NCI-H146 treated with DMSO at 0.1 percent for 48 hours (cell line): ENCODE measurements around the gene PTCH1.

Experiments used
- DNase-seq: peaks from one replicate; lab custom pipeline; 2025; ENCODE audit not compliant: unreplicated experiment; lab: John Stamatoyannopoulos, UW

Gene PTCH1

GRCh38 chr9:95512709-95513095 lies 4.1 kb downstream of the PTCH1 start:
- no peak for DNase-seq

GRCh38 chr9:95511952-95512708 lies 4.6 kb downstream of the PTCH1 start:
- no peak for DNase-seq

DNA sequence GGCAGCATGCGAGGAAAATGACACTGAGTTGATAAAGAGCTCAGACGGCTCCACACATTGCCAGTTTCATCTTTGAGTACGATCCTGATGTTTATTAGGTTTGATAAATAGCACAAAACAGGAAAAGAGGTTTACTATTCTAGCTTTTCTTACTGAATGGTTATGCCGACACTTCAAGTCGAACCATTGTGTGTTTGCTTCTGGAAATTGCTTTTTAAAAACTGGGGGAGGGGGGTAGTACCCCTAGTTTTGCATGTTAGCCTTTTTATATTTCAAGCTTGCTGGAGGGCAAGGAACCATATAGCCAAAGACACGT lies 5.2 kb downstream of the PTCH1 start:
- DNase-seq = no peak

- DNase-seq = peak; percentile 77
These were observed 5.8 kb downstream of the PTCH1 start for GRCh38 chr9:95510709-95511615.

- DNase-seq = no peak
These were observed 6.7 kb downstream of the PTCH1 start for GRCh38 chr9:95509851-95510708.

- DNase-seq = peak; percentile 75
These were observed 7.6 kb downstream of the PTCH1 start for GRCh38 chr9:95508968-95509850.

- DNase-seq = no peak
These were observed 8.4 kb downstream of the PTCH1 start for GRCh38 chr9:95508242-95508967.

GRCh38 chr9:95507464-95508241 lies 9.1 kb downstream of the PTCH1 start:
- peak; percentile 2 for DNase-seq

DNA sequence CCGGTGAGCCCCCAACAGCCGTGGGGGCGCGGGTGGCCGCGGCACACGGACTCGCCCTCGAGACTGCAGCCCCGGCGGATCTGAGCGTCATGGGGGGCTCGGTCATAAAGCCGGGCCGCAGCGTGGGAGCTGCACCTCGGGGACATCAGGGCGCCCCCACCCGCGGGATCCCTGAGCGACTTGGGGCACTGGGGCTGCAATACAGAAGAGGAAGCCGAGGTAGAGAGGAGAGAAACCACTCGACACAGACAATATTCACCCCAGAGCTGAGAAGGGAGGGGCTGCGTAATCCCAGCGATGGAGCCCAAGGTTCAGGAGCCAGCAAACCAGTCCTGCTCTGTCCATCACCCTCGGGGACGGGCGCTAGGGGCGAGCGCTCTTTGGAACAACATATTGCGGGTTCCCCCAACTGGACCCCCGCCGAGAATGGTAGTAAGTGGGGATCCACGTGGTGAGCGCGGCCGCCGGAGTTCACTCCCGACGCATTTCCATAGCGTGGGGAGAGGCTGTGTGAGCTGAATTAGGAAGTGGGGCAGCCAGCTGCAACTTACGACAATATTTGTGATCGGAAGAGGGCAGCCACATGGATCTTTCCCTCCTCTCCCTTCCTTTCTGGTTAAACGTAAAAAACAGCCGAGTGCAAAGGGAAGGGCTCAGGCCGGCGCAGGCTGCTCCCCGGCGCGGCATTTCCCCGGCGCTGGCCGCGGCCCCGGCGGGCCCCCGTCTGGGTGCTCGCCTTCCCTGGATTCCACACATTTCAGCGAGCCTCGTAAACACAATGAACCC lies 9.9 kb downstream of the PTCH1 start:
- DNase-seq = no peak

DNA sequence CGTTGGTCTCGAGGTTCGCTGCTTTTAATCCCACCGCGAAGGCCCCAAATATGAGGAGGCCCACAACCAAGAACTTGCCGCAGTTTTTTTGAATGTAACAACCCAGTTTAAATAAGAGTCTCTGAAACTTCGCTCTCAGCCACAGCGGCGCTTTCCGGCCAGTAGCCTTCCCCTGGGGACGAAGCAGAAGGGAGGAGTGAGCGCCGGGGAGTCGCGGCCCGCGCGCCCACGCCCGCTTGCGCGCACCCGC lies 10.4 kb downstream of the PTCH1 start:
- no peak for DNase-seq

GRCh38 chr9:95505717-95506427 lies 10.9 kb downstream of the PTCH1 start:
- DNase-seq = no peak

DNA sequence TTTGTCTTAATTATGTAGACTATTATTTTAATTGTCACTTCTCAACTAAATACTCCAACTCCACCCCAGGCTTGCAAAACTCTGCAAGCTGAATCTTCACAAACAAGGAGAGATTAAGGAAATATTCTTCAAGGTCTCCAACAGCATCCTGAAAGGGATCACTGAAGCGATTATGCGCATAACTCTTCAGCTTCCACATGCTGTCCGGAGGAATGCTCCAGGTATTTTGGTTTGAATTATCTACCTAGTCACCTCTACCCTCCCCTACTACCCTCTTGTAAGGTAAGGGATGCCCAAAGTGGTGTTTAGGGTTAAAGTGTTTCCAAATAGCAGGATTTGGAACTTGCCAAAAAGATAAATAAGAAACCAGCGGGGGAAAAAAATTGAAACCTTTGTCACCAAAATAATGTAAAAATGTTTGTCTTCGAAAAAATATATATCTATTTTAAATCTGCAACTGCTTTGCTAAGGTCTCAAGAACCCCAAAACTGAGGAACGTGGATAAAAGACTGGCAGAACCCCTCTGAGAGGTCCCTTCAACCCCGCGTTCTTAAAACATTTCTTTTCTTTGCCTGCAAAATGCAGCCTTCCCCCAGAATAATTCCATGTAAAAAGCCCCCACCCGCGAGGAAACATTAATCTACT lies 11.6 kb downstream of the PTCH1 start:
- no peak for DNase-seq

DNA sequence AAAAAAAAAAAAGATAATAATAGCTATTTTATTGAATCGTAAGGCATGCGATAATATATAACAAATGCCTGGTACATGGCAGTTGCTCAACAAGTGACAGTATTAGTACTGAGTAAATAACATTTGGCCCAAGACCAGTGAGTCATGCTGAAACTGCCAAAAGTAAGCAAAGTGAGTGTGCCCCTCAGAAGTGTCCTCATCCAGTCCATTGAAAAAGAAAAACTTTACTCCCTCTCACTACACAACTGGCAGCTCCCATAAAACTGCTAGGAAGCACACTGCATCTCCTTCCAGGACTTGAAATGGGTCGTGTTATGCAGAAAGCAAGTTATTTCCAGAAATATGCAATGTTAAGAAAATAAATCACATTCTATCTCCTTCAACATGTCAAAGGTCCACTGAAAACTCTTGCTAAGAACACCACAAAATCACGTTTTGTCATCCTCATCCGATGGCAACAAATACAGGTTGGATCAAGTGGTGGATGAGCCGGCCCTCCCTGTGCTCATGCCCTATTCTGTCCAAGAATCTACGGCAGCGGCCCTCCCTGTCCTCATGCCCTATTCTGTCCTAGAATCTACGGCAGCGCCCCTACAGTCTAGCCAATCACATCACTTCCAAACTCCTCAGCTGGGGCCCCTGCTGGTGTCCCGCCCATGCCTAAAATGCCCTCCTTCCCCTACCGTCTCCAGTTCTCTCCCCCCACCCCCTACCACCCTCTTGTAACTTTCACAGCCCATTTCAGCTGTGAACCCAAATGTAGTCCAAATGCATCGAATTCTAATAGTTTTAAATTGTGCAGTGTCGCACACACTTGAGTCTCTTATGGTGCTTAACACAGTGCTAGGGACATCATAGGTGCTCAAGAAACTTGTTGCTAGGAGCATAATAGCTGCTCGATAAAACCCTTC lies 12.5 kb downstream of the PTCH1 start:
- DNase-seq = no peak

GRCh38 chr9:95503369-95503768 lies 13.4 kb downstream of the PTCH1 start:
- no peak for DNase-seq

DNA sequence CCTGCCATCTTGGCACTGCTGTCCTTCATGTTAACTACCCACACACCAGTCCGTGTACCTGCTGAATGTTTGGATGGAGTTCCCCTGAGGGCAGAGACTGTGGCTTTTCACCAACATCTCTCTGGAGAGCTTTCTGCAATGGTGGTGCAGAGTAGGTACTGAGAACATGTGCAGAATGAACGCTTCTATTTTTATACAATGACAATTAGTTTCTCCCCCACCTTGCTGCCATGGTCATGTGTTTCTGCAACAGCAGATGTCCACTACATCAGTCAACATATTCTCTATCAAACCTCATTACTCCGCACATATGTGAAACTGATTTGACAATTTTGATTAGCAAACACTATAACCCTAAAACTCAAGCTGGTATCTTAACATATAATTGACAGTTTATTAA lies 14.5 kb downstream of the PTCH1 start:
- DNase-seq = no peak

- DNase-seq = no peak
These were observed 16.9 kb downstream of the PTCH1 start for GRCh38 chr9:95499847-95500246.
